Measurements from ENCODE around the gene NDUFS5.
A peak's percentile ranks its signal among the peaks of the same experiment; 100 is the strongest.

Gene NDUFS5

GRCh38 chr1:39021426-39021825 is 4.7 kb upstream of the NDUFS5 start:
- no peak overlapping the region for H3K4me3 ChIP-seq (replicated peaks in 1 of 2; ENCODE audit: low read depth in 2 of 2, low read length in 2 of 2)
- no peak for TF ChIP-seq CTCF (IDR thresholded peaks at IDR 0.05; ENCODE audit: low read depth, low read length)

GRCh38 chr1:39023140-39023539 is 3.0 kb upstream of the NDUFS5 start:
- DNase-seq (ENCODE audit: low read depth in 2 of 2) = no peak
- no peak overlapping the region for H3K4me3 ChIP-seq (replicated peaks in 1 of 2; ENCODE audit: low read depth in 2 of 2, low read length in 2 of 2)
- TF ChIP-seq CTCF (IDR thresholded peaks at IDR 0.05; ENCODE audit: low read depth, low read length) = no peak

More at GRCh38 chr1:39021426-39021825, 4.7 kb upstream of the NDUFS5 start:
- no peak for DNase-seq (ENCODE audit: low read depth in 2 of 2)

- no peak for DNase-seq (ENCODE audit: low read depth in 2 of 2)
- H3K4me3 ChIP-seq (replicated peaks in 1 of 2; ENCODE audit: low read depth in 2 of 2, low read length in 2 of 2) = peak overlapping the region; percentile 82 to 94
- TF ChIP-seq CTCF (IDR thresholded peaks at IDR 0.05; ENCODE audit: low read depth, low read length) = no peak
Observed at GRCh38 chr1:39026866-39027507, 837 bp downstream of the NDUFS5 start.

GRCh38 chr1:39034114-39034654 is 8.0 kb downstream of the NDUFS5 start:
- no peak for DNase-seq (ENCODE audit: low read depth in 2 of 2)
- no peak for TF ChIP-seq CTCF (IDR thresholded peaks at IDR 0.05; ENCODE audit: low read depth, low read length)
- no peak overlapping the region for H3K4me3 ChIP-seq (replicated peaks in 1 of 2; ENCODE audit: low read depth in 2 of 2, low read length in 2 of 2)

GRCh38 chr1:39036678-39037077 is 10.5 kb downstream of the NDUFS5 start:
- DNase-seq (ENCODE audit: low read depth in 2 of 2) = no peak
- TF ChIP-seq CTCF (IDR thresholded peaks at IDR 0.05; ENCODE audit: low read depth, low read length) = no peak
- no peak overlapping the region for H3K4me3 ChIP-seq (replicated peaks in 1 of 2; ENCODE audit: low read depth in 2 of 2, low read length in 2 of 2)

GRCh38 chr1:39043513-39043912 is 17.4 kb downstream of the NDUFS5 start:
- H3K4me3 ChIP-seq (replicated peaks in 1 of 2; ENCODE audit: low read depth in 2 of 2, low read length in 2 of 2) = no peak overlapping the region
- no peak for TF ChIP-seq CTCF (IDR thresholded peaks at IDR 0.05; ENCODE audit: low read depth, low read length)

GRCh38 chr1:39044762-39045161 is 18.6 kb downstream of the NDUFS5 start:
- H3K4me3 ChIP-seq (replicated peaks in 1 of 2; ENCODE audit: low read depth in 2 of 2, low read length in 2 of 2) = no peak overlapping the region
- no peak for TF ChIP-seq CTCF (IDR thresholded peaks at IDR 0.05; ENCODE audit: low read depth, low read length)
- DNase-seq (ENCODE audit: low read depth in 2 of 2) = no peak

More at GRCh38 chr1:39043513-39043912, 17.4 kb downstream of the NDUFS5 start:
- DNase-seq (ENCODE audit: low read depth in 2 of 2) = no peak

All from cardiac fibroblast (primary cell).